T-helper 17 cell (primary cell): ENCODE results near the gene KLHDC7B. TPM values are rescaled to one million over a fixed set of nuclear protein-coding genes. Genes with fewer than 3 reads are reported as not detected.
A peak's percentile ranks its signal among the peaks of the same experiment; 100 is the strongest.

Experiments used
- ATAC-seq: fragments of 150-1000 bp; cut with Tn5 transposase; 2 replicates; pipeline ENCODE4 v1.10.0; 2021; ENCODE audit warnings: mild to moderate bottlenecking, moderate library complexity
- DNase-seq, 3 donors: peaks; one replicate each; pipeline versions ENCODE4 v3.0.0 to v3.0.0-alpha.2; 2020 to 2021
- H3K9me3 ChIP-seq: one replicate; pipeline ENCODE4 v1.7.0; 2013; ENCODE audit warnings: low read length, mild to moderate bottlenecking; ENCODE audit not compliant: control insufficient read depth, poor library complexity, severe bottlenecking
- H3K27ac Mint-ChIP-seq: one replicate; pipeline ENCODE4 v1.8.0; 2022; ENCODE audit warnings: mild to moderate bottlenecking, moderate library complexity, mixed read lengths
- H3K27me3 Mint-ChIP-seq: one replicate; pipeline ENCODE4 v1.8.0; 2022; ENCODE audit warnings: mixed read lengths
- H3K36me3 Mint-ChIP-seq: one replicate; pipeline ENCODE4 v1.8.0; 2022; ENCODE audit warnings: low read depth, mixed read lengths
- H3K4me1 Mint-ChIP-seq: one replicate; pipeline ENCODE4 v1.8.0; 2022; ENCODE audit warnings: mild to moderate bottlenecking, mixed read lengths
- H3K4me3 Mint-ChIP-seq: one replicate; pipeline ENCODE4 v1.8.0; 2022; ENCODE audit warnings: mild to moderate bottlenecking, moderate library complexity, mixed read lengths
- total RNA-seq, 4 donors: library from RNA in 2 of 4; stranded (reverse) in 2 of 4; gene quantifications; one replicate each; pipeline ENCODE4 v1.2.3 and lab custom pipeline; 2022 to 2026

The KLHDC7B gene
- total RNA-seq, 2 donors from 2014 or later: 3.8 to 5.1 TPM

GRCh38 chr22:50571264-50572175 lies 25.8 kb downstream of the KLHDC7B start:
- H3K4me1 Mint-ChIP-seq: peaks cover 3% of the 10 kb centered on the region
- H3K4me3 Mint-ChIP-seq: no peak overlapping the region
- H3K36me3 Mint-ChIP-seq: no peaks in the 10 kb centered on the region
- DNase-seq (no peak), ATAC-seq (no peak)
- no peaks in the 10 kb centered on the region for H3K27me3 Mint-ChIP-seq
- no peak overlapping the region for H3K27ac Mint-ChIP-seq
- H3K9me3 ChIP-seq: no peaks in the 10 kb centered on the region

GRCh38 chr22:50572965-50573364 lies 27.3 kb downstream of the KLHDC7B start:
- ATAC-seq (no peak), DNase-seq (no peak)
- H3K27me3 Mint-ChIP-seq: no peaks in the 10 kb centered on the region
- no peaks in the 10 kb centered on the region for H3K36me3 Mint-ChIP-seq
- H3K4me1 Mint-ChIP-seq: peaks cover 8% of the 10 kb centered on the region
- H3K9me3 ChIP-seq: no peaks in the 10 kb centered on the region
- no peak overlapping the region for H3K27ac Mint-ChIP-seq
- H3K4me3 Mint-ChIP-seq: no peak overlapping the region

GRCh38 chr22:50573491-50574382 lies 28.0 kb downstream of the KLHDC7B start:
- no peaks in the 10 kb centered on the region for H3K36me3 Mint-ChIP-seq
- no peaks in the 10 kb centered on the region for H3K27me3 Mint-ChIP-seq
- H3K9me3 ChIP-seq: no peaks in the 10 kb centered on the region
- peaks cover 8% of the 10 kb centered on the region for H3K4me1 Mint-ChIP-seq
- no peak overlapping the region for H3K4me3 Mint-ChIP-seq
- DNase-seq (no peak), ATAC-seq (no peak)
- H3K27ac Mint-ChIP-seq: no peak overlapping the region

GRCh38 chr22:50574383-50574755 lies 28.7 kb downstream of the KLHDC7B start:
- H3K27ac Mint-ChIP-seq: no peak overlapping the region
- peaks cover 8% of the 10 kb centered on the region for H3K4me1 Mint-ChIP-seq
- H3K27me3 Mint-ChIP-seq: no peaks in the 10 kb centered on the region
- DNase-seq (no peak), ATAC-seq (no peak)
- H3K9me3 ChIP-seq: no peaks in the 10 kb centered on the region
- no peaks in the 10 kb centered on the region for H3K36me3 Mint-ChIP-seq
- no peak overlapping the region for H3K4me3 Mint-ChIP-seq

GRCh38 chr22:50575426-50575941 lies 29.8 kb downstream of the KLHDC7B start:
- peaks cover 14% of the 10 kb centered on the region for H3K4me1 Mint-ChIP-seq
- no peak overlapping the region for H3K27ac Mint-ChIP-seq
- H3K27me3 Mint-ChIP-seq: no peaks in the 10 kb centered on the region
- ATAC-seq: no peak
- no peak overlapping the region for H3K4me3 Mint-ChIP-seq
- no peaks in the 10 kb centered on the region for H3K9me3 ChIP-seq
- no peak for DNase-seq
- H3K36me3 Mint-ChIP-seq: no peaks in the 10 kb centered on the region

- DNase-seq (no peak), ATAC-seq (no peak)
- Mint-ChIP-seq H3K4me3 (no peak overlapping the region), H3K36me3 (no peaks in the 10 kb centered on the region), H3K27ac (no peak overlapping the region), H3K27me3 (no peaks in the 10 kb centered on the region), H3K4me1 (peaks cover 14% of the 10 kb centered on the region)
- H3K9me3 ChIP-seq: no peaks in the 10 kb centered on the region
These were observed 30.4 kb downstream of the KLHDC7B start for GRCh38 chr22:50576070-50576469.

- Mint-ChIP-seq H3K27ac (no peak overlapping the region), H3K4me1 (peaks cover 14% of the 10 kb centered on the region), H3K27me3 (no peaks in the 10 kb centered on the region), H3K36me3 (no peaks in the 10 kb centered on the region), H3K4me3 (peak overlapping the region; percentile 31)
- ATAC-seq (no peak), DNase-seq (no peak)
- no peaks in the 10 kb centered on the region for H3K9me3 ChIP-seq
These were observed 31.4 kb downstream of the KLHDC7B start for GRCh38 chr22:50576806-50577696.

- Mint-ChIP-seq H3K4me3 (peak overlapping the region; percentile 31), H3K36me3 (no peaks in the 10 kb centered on the region), H3K27ac (no peak overlapping the region), H3K27me3 (no peaks in the 10 kb centered on the region), H3K4me1 (peaks cover 14% of the 10 kb centered on the region)
- DNase-seq (no peak), ATAC-seq (no peak)
- H3K9me3 ChIP-seq: no peaks in the 10 kb centered on the region
These were observed 31.9 kb downstream of the KLHDC7B start for GRCh38 chr22:50577697-50577986.

- ATAC-seq (no peak), DNase-seq (no peak)
- Mint-ChIP-seq H3K27ac (peak within 1 kb of the TSS; percentile 39), H3K36me3 (no peaks in the 10 kb centered on the region), H3K4me3 (peak within 1 kb of the TSS; percentile 31), H3K27me3 (no peaks in the 10 kb centered on the region), H3K4me1 (peaks cover 16% of the 10 kb centered on the region)
- H3K9me3 ChIP-seq: no peaks in the 10 kb centered on the region
These were observed 32.5 kb downstream of the KLHDC7B start, which contains the start of gene CPT1B for GRCh38 chr22:50577987-50578775. CPT1B (minus strand) TSS chr22:50578427; CDS start chr22:50577915, 512 bp downstream.

GRCh38 chr22:50578776-50579310 lies 33.1 kb downstream of the KLHDC7B start:
- H3K27ac Mint-ChIP-seq: peak overlapping the region; percentile 39
- H3K36me3 Mint-ChIP-seq: no peaks in the 10 kb centered on the region
- no peak for ATAC-seq
- no peaks in the 10 kb centered on the region for H3K27me3 Mint-ChIP-seq
- peaks cover 20% of the 10 kb centered on the region for H3K4me1 Mint-ChIP-seq
- DNase-seq: no peak
- H3K4me3 Mint-ChIP-seq: no peak overlapping the region
- H3K9me3 ChIP-seq: no peaks in the 10 kb centered on the region

GRCh38 chr22:50579752-50580151 lies 34.1 kb downstream of the KLHDC7B start:
- no peaks in the 10 kb centered on the region for H3K36me3 Mint-ChIP-seq
- peaks cover 20% of the 10 kb centered on the region for H3K4me1 Mint-ChIP-seq
- DNase-seq: no peak
- no peak overlapping the region for H3K4me3 Mint-ChIP-seq
- peak overlapping the region; percentile 39 for H3K27ac Mint-ChIP-seq
- no peaks in the 10 kb centered on the region for H3K27me3 Mint-ChIP-seq
- ATAC-seq: no peak
- no peaks in the 10 kb centered on the region for H3K9me3 ChIP-seq
